Aorta (tissue), 5 donors: ENCODE data around the gene SMOC1. TPM values are rescaled to one million over a fixed set of nuclear protein-coding genes. Genes with fewer than 3 reads are reported as not detected.

Experiments used
- ATAC-seq: fragments of 200-7000 bp; cut with Tn5 transposase; one replicate; pipeline ENCODE4 v1.9.1; 2022; ENCODE audit warnings: moderate library complexity; ENCODE audit not compliant: low FRiP score
- DNase-seq, 2 donors: peaks; one replicate each; pipeline ENCODE4 v3.0.0-alpha.2; 2020
- H3K27ac ChIP-seq, 2 donors: one replicate each; pipeline ENCODE4 v1.5.1; 2013; ENCODE audit warnings: low read length in 2 of 2, mild to moderate bottlenecking in 2 of 2, moderate library complexity in 2 of 2, control low read depth in 1 of 2, inconsistent platforms in 1 of 2, low read depth in 1 of 2
- H3K27me3 ChIP-seq, 2 donors: one replicate each; pipeline ENCODE4 v1.6.1; 2013; ENCODE audit warnings: control low read depth in 1 of 2, low read length in 1 of 2, mild to moderate bottlenecking in 1 of 2, moderate library complexity in 1 of 2; ENCODE audit not compliant: insufficient read depth in 2 of 2, control insufficient read depth in 1 of 2
- H3K36me3 ChIP-seq, 2 donors: one replicate each; pipeline ENCODE4 v1.6.1; 2013; ENCODE audit warnings: control low read depth in 1 of 2, low read length in 1 of 2, mild to moderate bottlenecking in 1 of 2; ENCODE audit not compliant: insufficient read depth in 2 of 2, control insufficient read depth in 1 of 2
- H3K4me1 ChIP-seq, 2 donors: one replicate each; pipeline ENCODE4 v1.6.1; 2013; ENCODE audit warnings: low read length in 2 of 2, control low read depth in 1 of 2, mild to moderate bottlenecking in 1 of 2, moderate library complexity in 1 of 2; ENCODE audit not compliant: insufficient read depth in 2 of 2, control insufficient read depth in 1 of 2
- H3K4me3 ChIP-seq, 2 donors: one replicate each; pipeline ENCODE4 v1.5.1; 2013; ENCODE audit warnings: low read length in 2 of 2, control low read depth in 1 of 2, mild to moderate bottlenecking in 1 of 2
- H3K9me3 ChIP-seq: one replicate; pipeline ENCODE4 v1.6.1; 2013; ENCODE audit warnings: mild to moderate bottlenecking, low read length; ENCODE audit not compliant: control insufficient read depth
- WGBS, 2 donors: extraction: QIAGEN DNeasy Blood & Tissue Kit; methylation state at CpG; one replicate each; pipeline ENCODE4 v1.1.7; 2013; 5-methylcytosine and 5-hydroxymethylcytosine counted together
- intact Hi-C, 2 donors: fragments of 100-400 bp; cut with DNase I; formaldehyde crosslinking; loops; one replicate each; pipeline versions ENCODE4 v1.14.2 to v1.15.0; 2022
- polyA plus RNA-seq, 2 donors: library from polyadenylated mRNA; stranded (reverse); fragments of 200-250 nt; gene quantifications; one replicate each; pipeline ENCODE4 v1.2.3, GENCODE V29; 2013
- total RNA-seq, 2 donors: library from RNA; stranded (reverse); fragmentation: NEBNext Ultra II Directional; extraction: Animal tissue kit (Norgen Biotek cat#: 25700); gene quantifications; one replicate each; pipeline ENCODE4 v1.2.1, GENCODE V29; 2021
- donor health status: healthy with polysubstance abuse.
- donor health status: Bipolar disorder and iron deficiency.
- donor health status: DM: no; HTN: no; CAD: no.
- donor health status: DM: no; HTN: no; CAD: no.
- donor health status: DM: yes; HTN: yes; CAD: no.

SMOC1 gene
- total and polyA plus RNA-seq, 4 donors, result 2.3 to 5.8 (median 4.2) TPM

DNA sequence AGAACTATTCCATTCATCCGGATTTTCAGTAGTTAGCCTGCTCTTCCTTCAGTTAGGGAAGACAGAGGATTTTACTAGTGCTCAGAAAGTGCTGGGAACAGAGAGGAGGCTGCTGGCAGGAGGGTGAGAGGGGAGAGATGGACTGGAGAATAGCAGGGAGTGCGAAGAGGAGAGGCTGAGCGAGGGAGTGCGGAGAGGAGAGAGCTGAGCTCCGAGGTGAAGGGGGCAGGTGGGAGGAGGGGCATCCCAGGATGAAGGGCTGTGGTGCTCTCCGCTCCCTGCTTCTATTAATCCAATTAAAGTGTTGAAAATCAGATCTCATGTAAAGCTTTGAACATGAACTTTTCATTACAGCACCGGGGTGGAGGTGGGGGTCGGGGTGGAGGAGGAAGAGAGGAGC lies 20.4 kb upstream of the SMOC1 start:
- DNase-seq (no peak), ATAC-seq (no peak)
- Histone ChIP-seq H3K4me3 (no peak overlapping the region), H3K27ac (no peak overlapping the region), H3K4me1 (no peaks in the 10 kb centered on the region), H3K36me3 (no peaks in the 10 kb centered on the region), H3K9me3 (no peaks in the 10 kb centered on the region), H3K27me3 (no peaks in the 10 kb centered on the region)
- WGBS, 2 donors, result 50 to 63% methylated on average over 8 of the region's 8 CpGs
- intact Hi-C loops, result no loop called here

DNA sequence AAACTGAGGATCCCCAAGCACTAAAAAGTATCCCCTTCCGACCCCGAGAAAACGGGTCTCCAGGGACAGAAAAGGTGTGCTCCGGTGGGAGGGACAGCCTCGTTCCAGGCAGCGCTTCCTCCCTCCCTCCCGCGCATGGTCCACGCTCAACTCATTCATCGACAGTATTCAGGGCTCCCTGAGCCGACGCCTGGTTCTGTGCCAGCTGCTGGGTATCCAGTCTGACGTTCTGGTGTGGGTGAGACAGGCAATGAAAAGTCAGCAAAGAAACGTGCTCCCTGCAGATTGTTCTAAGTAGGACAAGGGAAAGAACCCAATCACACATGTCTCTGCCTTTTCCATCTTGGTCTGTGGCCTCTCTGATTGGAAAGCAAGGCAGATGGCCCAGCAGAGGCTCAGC lies 19.6 kb upstream of the SMOC1 start:
- no peak overlapping the region for H3K4me3 ChIP-seq
- H3K4me1 ChIP-seq, result no peaks in the 10 kb centered on the region
- ATAC-seq, result no peak
- intact Hi-C loops, result no loop called here
- peaks cover 2% of the 10 kb centered on the region for H3K9me3 ChIP-seq
- H3K27me3 ChIP-seq, result no peaks in the 10 kb centered on the region
- no peaks in the 10 kb centered on the region for H3K36me3 ChIP-seq
- 77 to 81% methylated on average over 14 of the region's 14 CpGs for WGBS, 2 donors
- no peak for DNase-seq
- H3K27ac ChIP-seq, result no peak overlapping the region

DNA sequence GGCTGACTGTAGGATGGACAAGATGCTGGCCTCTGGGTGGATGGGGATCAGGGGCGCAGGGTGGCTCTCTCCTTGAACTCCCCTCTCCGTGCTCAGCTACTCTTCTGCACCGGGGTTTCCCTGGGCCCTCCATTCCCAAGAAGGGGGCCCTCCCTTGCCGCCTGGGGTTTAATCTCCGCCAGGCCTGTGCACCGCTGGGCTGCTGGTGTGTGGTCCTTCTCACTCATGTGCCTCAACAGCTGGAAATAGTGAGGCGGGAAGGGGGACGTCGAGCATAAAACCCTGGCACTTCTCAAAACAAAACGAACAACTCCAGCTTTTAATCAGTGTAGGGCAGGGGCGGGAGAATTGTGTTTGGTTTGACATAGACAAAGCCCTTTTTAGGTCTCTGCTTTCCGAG lies 19.0 kb upstream of the SMOC1 start:
- no peaks in the 10 kb centered on the region for H3K36me3 ChIP-seq
- H3K9me3 ChIP-seq, result peaks cover 5% of the 10 kb centered on the region
- no peaks in the 10 kb centered on the region for H3K4me1 ChIP-seq
- intact Hi-C loops, result no loop called here
- WGBS, 2 donors, result 27 to 38% methylated on average over 12 of the region's 12 CpGs
- ATAC-seq (no peak), DNase-seq (no peak)
- H3K27me3 ChIP-seq, result no peaks in the 10 kb centered on the region
- H3K27ac ChIP-seq, result no peak overlapping the region
- no peak overlapping the region for H3K4me3 ChIP-seq

DNA sequence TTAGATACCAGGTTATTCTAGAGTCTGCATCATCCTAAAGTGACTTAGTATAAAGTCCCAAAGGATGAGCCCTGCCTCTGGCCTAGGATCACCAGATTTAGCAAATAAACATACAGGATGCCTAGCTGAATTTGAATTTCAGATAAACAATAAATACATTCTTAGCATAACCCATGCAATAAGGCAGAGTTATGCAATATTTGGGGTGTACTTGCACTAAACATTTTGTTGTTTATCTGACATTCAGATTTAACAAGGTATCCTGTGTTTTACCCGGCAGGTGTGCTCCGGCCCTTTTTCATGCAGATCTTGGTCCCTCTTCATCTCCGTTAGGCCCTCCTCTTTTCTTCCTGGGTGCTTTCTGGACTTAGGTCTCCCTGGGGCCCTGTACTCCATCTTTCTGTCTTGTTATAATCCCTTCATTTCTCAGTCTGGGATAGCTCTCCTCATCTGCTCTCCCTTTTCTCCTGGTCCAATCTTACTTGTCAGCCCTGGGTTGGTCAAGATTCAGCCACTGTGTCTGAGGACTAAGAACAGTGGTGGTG lies 18.1 kb upstream of the SMOC1 start:
- Histone ChIP-seq H3K27ac (no peak overlapping the region), H3K4me3 (no peak overlapping the region), H3K9me3 (peaks cover 5% of the 10 kb centered on the region), H3K27me3 (no peaks in the 10 kb centered on the region), H3K4me1 (no peaks in the 10 kb centered on the region), H3K36me3 (no peaks in the 10 kb centered on the region)
- 76 to 86% methylated on average over 3 of the region's 3 CpGs for WGBS, 2 donors
- ATAC-seq (no peak), DNase-seq (no peak)
- intact Hi-C loops, result no loop called here

DNA sequence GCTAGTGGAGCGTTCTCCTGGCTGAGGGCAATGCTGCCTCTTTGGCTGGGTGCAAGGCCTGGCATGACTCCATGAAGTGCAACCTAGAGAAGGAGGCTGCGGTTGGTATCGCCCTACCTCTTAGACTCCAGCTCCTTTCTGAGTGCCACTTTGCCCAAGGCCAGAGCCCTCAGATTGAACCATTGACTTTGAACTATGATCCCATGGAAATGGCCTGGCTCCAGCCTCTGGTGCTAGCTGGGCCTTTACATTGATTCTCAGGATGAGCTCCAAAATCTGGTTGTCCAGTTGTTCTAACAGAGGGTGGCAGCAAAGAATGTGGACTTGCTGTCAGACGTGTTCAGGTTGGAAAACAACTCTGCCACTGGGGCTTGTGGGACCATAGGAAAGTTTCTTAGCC lies 16.1 kb upstream of the SMOC1 start:
- intact Hi-C loops, result no loop called here
- Histone ChIP-seq H3K27me3 (no peaks in the 10 kb centered on the region), H3K9me3 (peaks cover 5% of the 10 kb centered on the region), H3K4me3 (no peak overlapping the region), H3K27ac (no peak overlapping the region), H3K4me1 (no peaks in the 10 kb centered on the region), H3K36me3 (no peaks in the 10 kb centered on the region)
- DNase-seq, result no peak
- 79 to 80% methylated on average over 4 of the region's 4 CpGs for WGBS, 2 donors
- no peak for ATAC-seq

DNA sequence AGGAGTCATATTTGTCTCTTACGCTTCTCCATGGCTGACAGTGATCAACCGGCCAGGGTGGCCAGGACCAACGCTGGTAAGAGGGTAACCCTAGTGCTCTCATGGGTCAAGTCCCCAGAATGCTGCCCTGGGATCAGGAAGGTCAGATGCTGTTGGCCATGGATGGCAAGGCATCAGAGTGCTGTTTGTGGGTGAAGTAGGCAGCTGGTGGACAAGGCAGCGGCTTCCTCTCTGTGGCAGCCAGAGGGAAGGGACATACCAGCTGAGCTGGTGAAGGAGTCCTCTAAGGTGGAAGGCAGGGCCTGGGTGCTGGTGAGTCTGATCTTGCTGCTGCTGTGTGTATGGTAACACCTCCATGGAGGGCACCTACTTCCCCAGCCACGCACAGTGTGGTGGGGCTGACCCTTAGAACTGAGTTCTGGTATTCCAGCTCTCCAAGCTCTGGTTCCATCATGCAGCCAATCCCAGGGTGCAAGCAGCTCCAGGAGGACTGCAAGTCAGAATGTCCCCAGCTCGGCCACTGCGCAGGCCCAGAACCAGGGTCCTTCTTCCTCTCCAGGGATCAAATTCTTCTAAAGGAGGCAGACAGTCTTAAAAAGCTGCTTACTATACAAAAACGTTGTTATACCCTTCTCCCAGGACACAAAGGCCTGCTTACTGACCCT lies 13.4 kb upstream of the SMOC1 start:
- ATAC-seq, result no peak
- no peaks in the 10 kb centered on the region for H3K36me3 ChIP-seq
- H3K4me3 ChIP-seq, result no peak overlapping the region
- WGBS, 2 donors, result 80 to 84% methylated on average over 8 of the region's 8 CpGs
- DNase-seq, result no peak
- H3K27me3 ChIP-seq, result no peaks in the 10 kb centered on the region
- intact Hi-C loops, result no loop called here
- H3K9me3 ChIP-seq, result peaks cover 7% of the 10 kb centered on the region
- H3K4me1 ChIP-seq, result no peaks in the 10 kb centered on the region
- no peak overlapping the region for H3K27ac ChIP-seq

DNA sequence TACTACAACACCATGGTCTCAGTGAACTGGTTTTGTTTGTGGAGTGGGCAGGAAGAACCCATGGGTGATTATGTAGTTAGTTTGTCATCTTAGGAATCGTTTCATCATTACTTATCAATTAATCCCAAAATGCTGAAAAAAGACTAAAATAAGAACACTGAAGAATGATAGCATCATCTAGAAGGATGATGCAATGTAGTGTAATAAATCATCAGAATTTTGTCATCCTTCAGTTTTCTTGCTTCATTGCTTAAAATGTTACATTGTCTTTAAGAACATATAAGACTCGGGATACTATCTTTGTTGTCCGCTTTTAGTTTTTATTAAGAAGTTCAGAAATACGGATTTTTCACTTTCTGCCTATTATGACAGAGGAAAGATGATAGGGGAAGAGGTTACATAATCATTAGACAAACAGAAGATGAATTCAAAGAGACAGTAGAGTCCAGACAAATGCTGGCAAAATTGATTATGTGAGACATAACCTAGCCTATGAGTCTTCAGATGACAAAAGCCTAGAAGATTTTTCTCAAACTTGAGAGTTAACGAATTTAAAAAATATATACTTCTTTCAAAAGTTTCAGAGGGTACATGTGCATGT lies 10.8 kb upstream of the SMOC1 start:
- ATAC-seq (no peak), DNase-seq (no peak)
- H3K27ac ChIP-seq, result no peak overlapping the region
- H3K9me3 ChIP-seq, result peaks cover 7% of the 10 kb centered on the region
- no peaks in the 10 kb centered on the region for H3K4me1 ChIP-seq
- no peak overlapping the region for H3K4me3 ChIP-seq
- intact Hi-C loops, result no loop called here
- no peaks in the 10 kb centered on the region for H3K27me3 ChIP-seq
- 81 to 85% methylated on average over 5 of the region's 5 CpGs for WGBS, 2 donors
- H3K36me3 ChIP-seq, result no peaks in the 10 kb centered on the region

DNA sequence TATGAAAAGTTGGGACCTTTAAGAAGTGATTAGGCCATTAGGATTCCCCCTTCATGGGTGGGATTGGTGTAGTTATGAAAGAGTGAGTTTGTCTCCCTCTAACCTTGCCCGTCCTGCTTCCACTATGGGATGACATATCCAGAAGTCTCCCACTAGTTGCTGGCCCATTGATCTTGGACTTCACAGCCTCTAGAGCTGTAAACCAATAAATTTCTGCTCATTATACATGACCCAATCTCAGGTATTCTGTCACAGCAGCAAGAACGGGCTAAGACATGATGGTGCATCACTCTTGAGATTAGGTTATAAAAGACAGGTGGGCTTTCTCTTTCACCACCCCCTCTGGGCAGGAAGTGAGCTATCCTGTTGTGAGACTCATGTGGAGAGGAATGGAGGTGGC lies 8.6 kb upstream of the SMOC1 start:
- Histone ChIP-seq H3K4me3 (no peak overlapping the region), H3K27ac (no peak overlapping the region), H3K27me3 (no peaks in the 10 kb centered on the region), H3K36me3 (no peaks in the 10 kb centered on the region), H3K4me1 (no peaks in the 10 kb centered on the region), H3K9me3 (peaks cover 4% of the 10 kb centered on the region)
- ATAC-seq (no peak), DNase-seq (no peak)
- intact Hi-C loops, result no loop called here
- WGBS, 2 donors, result 91% methylated on average over 2 of the region's 2 CpGs
